Hypothalamus (tissue), 51 donors: Measurements from ENCODE around the gene WDR36.
"Not testable (repeated sequence)": the region's sequence is repeated elsewhere in the genome, so short reads cannot be mapped to it uniquely, and the experiment has no call there.

Experiments
- DNase-seq, 51 donors: peaks; one replicate each; lab custom pipeline; 2025; lab: John Stamatoyannopoulos, UW

Gene WDR36

GRCh38 chr5:111134864-111135263 lies 42.7 kb downstream of the WDR36 start:
- DNase-seq, result no peak

DNA sequence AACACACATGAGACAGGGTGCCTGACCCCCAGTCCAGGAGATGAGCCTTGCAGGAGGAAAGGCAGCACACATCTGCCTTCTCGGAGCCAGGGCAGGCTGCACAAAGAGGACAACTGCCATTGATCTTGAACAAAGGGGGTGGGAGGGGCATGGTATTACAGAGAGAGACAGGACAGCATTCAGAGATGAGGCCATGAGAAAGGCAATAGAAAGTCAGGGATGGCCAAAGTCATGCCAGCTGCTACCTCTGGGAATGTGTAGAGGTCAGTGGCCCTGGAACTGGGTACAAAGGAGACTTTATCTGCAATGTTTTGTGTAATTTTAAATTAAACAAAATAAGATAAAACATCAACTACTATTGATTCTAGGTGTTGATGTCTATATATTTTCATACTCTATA lies 43.2 kb downstream of the WDR36 start:
- DNase-seq, result no peak

DNA sequence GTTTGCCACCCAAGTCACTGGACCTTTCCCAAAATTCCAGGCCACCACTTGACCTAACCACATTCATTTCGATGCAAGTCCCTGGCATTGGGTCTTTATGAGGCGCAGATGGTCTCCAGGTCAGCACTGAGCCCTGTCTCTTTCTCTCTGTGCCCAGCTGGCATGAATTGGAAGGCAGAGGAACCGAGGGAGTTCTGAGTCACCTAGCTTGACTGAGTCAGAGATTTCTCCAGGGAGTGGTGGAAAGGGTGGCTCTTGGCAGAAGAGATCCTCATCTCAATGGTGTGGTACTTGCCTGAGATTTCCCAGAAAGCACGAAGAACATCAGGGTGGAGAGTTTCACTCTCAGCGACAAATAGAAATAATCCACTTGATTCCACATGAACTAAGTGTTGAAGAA lies 43.8 kb downstream of the WDR36 start:
- DNase-seq, result peak in 1 of 51 donors; percentile 11

- DNase-seq, result no peak
These were observed 45.9 kb downstream of the WDR36 start for GRCh38 chr5:111138096-111138495.

DNA sequence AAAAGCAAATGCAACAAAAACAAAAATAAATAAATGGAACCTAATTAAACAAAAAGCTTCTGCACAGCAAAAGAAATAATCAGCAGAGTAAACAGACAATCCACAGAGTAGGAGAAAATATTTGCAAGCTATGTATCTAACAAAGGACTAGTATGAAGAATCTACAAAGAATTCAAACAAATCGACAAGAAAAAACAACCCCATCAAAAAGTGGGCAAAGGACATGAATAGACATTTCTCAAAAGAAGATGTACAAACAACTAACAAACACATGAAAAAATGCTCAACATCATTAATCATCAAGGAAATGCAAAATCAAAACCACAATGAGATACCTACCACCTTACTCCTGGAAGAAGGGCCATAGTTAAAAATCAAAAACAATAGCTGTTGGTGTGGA lies 49.3 kb downstream of the WDR36 start:
- DNase-seq, result not testable (repeated sequence)

DNA sequence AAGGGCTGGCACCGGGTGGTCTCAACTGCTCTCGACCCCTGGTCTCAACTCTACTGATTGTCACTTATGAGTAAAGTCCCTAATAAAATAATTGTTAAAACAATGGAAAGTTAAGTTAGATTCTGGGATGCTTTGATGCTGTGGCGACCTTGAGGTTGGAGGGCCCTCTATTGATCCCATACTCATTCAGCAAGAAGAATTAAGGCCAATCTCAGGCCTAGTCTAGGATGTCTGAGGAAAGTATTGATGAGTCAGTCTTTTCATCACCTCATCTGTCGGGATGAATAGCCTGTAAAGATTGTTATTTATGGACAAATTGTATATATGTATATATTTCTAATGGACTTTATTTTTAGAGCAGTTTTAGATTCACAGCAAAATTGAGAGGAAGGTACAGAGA lies 50.8 kb downstream of the WDR36 start:
- no peak for DNase-seq

DNA sequence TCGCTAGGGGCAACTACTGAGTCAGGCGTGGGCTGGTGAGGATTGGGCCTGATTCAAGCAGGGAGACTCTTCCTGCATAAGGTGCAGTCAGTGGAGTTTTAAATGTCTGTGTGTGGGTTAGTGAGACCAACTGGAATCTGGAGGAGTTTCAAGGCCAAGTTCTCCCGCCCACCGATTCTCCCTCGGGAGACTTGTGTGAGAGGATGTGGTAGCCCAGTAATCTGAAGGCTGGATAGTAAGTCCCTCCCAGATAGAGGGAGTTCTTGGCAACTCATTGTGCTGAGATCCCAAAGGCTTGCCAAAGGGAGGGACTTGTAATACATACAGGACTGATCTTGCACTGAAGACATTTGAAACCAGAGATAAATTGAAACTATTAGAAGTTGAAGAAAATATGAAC lies 51.8 kb downstream of the WDR36 start:
- peak in 1 of 51 donors; percentile 16 for DNase-seq

GRCh38 chr5:111144352-111144930 lies 52.3 kb downstream of the WDR36 start:
- DNase-seq, result no peak

DNA sequence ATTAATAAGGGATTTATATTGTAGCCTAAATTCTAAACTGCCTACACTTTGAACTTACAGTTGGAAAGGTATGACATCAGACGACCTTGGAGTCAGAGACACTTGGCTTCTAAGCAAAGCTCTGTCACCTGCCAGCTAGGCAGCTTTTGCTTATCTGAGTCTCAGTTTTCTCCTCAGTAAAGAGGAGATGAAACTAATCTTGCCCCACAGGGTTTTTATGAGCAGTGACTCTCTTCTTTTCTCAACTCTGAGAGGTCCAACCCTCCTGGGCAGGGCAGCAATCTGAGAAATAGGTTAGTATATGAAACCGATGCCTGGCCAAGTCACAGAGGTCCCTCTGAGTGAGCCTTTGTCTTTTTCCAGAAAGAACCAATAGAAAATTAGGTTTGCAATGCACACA lies 53.9 kb downstream of the WDR36 start:
- DNase-seq, result no peak

GRCh38 chr5:111147502-111147901 lies 55.4 kb downstream of the WDR36 start:
- no peak for DNase-seq

DNA sequence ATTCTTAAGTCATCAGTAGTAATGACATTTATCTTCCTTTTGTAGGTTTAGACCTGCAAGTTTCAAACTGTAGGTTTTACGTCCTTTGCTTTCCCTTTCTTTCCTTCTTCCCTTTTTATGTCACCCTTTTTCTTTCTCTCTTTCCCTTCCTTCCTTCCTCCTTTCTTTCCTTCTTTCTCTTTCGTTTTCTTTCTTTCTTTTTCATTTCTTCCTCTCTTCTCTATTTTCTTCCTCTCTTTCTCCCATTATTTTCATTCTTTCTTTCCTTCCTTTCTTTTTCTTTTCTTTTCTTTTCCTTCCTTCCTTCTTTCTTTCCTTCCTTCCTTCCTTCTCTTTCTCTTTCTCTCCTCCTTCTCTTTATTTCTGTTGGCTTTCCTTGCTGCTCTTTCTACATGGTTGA lies 59.9 kb downstream of the WDR36 start:
- DNase-seq, result no peak

DNA sequence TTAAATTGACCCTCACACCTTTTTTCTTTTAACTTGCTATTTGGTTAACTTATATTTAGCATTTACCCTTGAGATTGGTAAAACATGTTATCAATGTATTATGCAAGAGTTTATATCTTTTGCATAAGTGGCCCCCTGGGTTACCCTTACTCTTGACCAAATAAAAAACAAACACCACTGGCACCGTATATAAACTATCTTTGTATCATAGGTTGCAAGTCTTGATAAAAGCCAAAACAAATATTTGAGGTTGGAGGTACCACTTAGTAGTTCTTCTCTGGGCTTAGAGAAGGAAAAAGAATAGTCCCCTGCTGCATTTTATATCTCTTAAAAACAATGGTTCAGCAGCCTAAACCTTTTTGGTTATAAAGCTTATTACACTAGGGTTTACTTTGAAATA lies 61.3 kb downstream of the WDR36 start:
- no peak for DNase-seq

- DNase-seq, result no peak
These were observed 61.8 kb downstream of the WDR36 start for GRCh38 chr5:111153945-111154344.

- DNase-seq, result peak in 41 of 51 donors; percentile 0 to 80 (median 46)
These were observed 66.1 kb downstream of the WDR36 start for GRCh38 chr5:111158105-111158744.

GRCh38 chr5:111159845-111160244 lies 67.7 kb downstream of the WDR36 start:
- no peak for DNase-seq

- DNase-seq, result no peak
These were observed 70.9 kb downstream of the WDR36 start for GRCh38 chr5:111163000-111163399.

DNA sequence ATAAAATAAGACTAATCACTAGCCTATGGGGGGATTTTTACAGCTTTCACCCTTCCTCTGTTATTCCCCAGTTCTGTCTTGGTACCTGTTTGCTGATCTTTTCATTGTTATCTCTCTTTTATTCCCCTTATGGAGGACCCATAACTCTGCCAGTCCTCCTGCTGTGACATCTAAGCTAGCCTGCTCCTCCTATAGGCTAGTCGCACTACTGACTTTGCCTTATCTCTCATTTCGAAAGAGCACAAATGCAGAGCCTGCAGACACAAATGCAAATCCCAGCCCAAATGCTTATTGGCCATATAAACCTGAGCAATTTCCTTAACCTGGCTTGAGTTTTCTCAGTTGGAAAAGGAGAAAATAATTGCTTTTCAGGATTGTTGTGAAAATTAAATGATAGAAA lies 72.9 kb downstream of the WDR36 start:
- DNase-seq, result no peak

GRCh38 chr5:111167551-111167950 lies 75.4 kb downstream of the WDR36 start:
- DNase-seq, result no peak

- no peak for DNase-seq
These were observed 76.5 kb downstream of the WDR36 start for GRCh38 chr5:111168608-111169007.

DNA sequence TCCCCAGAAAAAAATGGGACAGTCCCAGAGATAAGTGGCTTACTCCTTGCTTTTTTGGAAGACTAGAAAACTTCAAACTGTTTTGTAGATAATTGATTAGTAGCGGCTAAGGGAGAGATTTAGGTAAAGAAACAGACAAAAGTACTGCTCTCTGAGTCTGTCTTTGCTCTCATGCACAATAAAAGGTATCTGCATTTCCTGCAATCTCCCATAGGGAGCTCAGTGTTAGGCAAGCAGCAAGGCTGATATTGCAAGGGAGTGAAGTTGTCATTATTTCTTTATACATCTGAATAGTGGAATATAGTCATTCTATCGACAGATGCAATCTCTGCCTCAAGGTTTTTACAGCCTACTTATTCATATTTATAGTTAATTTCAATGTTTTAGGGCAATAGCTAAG lies 77.1 kb downstream of the WDR36 start:
- no peak for DNase-seq

DNA sequence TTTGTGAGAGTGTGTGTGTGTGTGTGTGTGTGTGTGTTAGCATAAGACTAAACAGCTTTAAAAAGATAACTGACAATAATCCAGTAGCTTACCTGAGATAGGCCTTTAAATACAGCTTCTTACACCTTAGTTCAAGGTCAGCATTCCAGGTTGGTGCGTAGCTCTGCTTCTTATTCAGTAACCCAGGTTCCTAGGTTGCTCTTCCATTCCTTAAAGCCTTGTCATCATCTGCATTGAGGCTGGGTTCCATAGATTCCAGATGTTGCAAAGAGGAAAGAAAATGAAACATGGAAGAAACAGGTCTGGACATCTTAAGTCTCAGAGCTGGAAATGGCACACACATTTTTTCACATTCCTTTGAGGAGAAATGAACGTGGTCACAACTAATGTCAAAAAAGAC lies 78.1 kb downstream of the WDR36 start:
- DNase-seq, result no peak

DNA sequence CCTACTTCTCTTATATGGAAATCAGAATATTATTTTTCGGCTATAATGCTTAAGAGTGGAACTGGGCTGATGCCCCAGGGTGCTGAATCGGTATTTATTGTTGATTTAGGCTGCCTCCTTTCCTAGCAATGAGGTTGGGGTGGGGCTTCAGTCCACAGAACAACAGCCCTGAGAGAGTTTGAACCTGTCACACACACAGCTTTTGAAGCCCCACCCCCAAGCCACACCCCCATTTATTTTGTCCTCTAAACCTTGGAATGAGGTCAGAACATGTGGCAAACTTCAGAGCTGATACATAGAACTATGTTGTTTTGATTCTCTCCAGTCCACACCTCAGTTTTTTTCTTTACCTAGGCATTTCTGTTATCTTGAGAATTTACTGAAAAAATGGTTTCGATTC lies 80.4 kb downstream of the WDR36 start:
- no peak for DNase-seq

DNA sequence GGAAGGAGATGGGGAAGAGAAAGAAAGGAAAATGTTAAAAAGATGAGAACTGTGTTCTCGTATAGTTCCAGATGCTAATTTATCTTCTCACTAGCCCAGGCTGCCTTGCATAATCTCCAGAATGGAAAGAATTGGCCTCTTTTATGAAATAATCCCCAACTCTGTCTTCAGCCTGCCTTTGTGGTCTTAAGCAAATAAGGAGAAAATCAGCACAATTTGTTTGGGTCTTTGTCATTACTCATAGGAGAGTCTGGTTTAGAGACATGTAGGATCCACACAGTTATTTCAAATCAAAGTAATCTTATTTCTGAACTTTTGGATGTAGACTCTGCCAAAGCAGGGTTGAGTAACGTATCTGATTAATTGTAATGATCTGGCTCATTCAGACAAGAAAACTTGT lies 81.3 kb downstream of the WDR36 start:
- DNase-seq, result no peak
